Tibial nerve (tissue), 4 donors: ENCODE measurements around the gene INPP5A. TPM values are rescaled to one million over a fixed set of nuclear protein-coding genes. Genes with fewer than 3 reads are reported as not detected.

ENCODE experiments used
- DNase-seq, 2 donors: peaks; one replicate each; pipeline ENCODE4 v3.0.0-alpha.2; 2019; ENCODE audit warnings: low spot score in 2 of 2
- H3K27ac ChIP-seq, 4 donors: fragments of 200-600 bp; sonication (generic) in 3 of 4; one replicate each; pipeline ENCODE4 v1.5.1; 2017 to 2019; ENCODE audit warnings: mild to moderate bottlenecking in 1 of 4
- H3K27me3 ChIP-seq, 2 donors: fragments of 200-600 bp; sonication (generic) in 1 of 2; one replicate each; pipeline versions ENCODE4 v1.5.1 to v1.6.0; 2017 to 2019
- H3K36me3 ChIP-seq, 3 donors: fragments of 200-600 bp; sonication (generic); one replicate each; pipeline ENCODE4 v1.5.1; 2018 to 2019
- H3K4me1 ChIP-seq, 4 donors: fragments of 200-600 bp; sonication (generic) in 3 of 4; one replicate each; pipeline ENCODE4 v1.5.1; 2017 to 2019
- H3K4me3 ChIP-seq, 4 donors: fragments of 200-600 bp; sonication (generic) in 3 of 4; one replicate each; pipeline ENCODE4 v1.5.1; 2017 to 2019; ENCODE audit warnings: mild to moderate bottlenecking in 1 of 4, moderate library complexity in 1 of 4
- H3K9me3 ChIP-seq, 4 donors: fragments of 200-600 bp; sonication (generic) in 3 of 4; one replicate each; pipeline ENCODE4 v1.5.1; 2017 to 2019
- EP300 ChIP-seq, 2 donors: sonication (generic); formaldehyde crosslinking; IDR thresholded peaks; one replicate each; pipeline ENCODE4 v1.6.1; 2017; ENCODE audit warnings: antibody characterized with exemption in 2 of 2, mild to moderate bottlenecking in 1 of 2
- POLR2A ChIP-seq, 2 donors: fragments of 450-650 bp; IDR thresholded peaks; one replicate each; pipeline ENCODE4 v1.6.1; 2017; ENCODE audit warnings: antibody characterized with exemption in 2 of 2, mild to moderate bottlenecking in 2 of 2, moderate library complexity in 2 of 2
- WGBS, 2 donors: methylation state at CpG; one replicate each; pipeline ENCODE4 v1.1.5; 2018; 5-methylcytosine and 5-hydroxymethylcytosine counted together
- total RNA-seq, 4 donors: library from RNA; depleted of rRNA; stranded (reverse); fragments of >200 nt; gene quantifications; one replicate each; pipeline ENCODE4 v1.1.0, GENCODE V29; 2016
- TF ChIP-seq, protein P1 (sequence below), 5 experiments: fragments of 200-600 bp in 3 of 5; fragments of 450-650 bp in 2 of 5; sonication (generic) in 3 of 5; IDR thresholded peaks; one replicate each; pipeline ENCODE4 v1.5.1; 2016 to 2019; ENCODE audit warnings: antibody characterized with exemption in 5 of 5, mild to moderate bottlenecking in 3 of 5, moderate library complexity in 2 of 5

Gene INPP5A
- total RNA-seq, 4 donors from 2014 or later = 73.8 to 101 (median 86.2) TPM

DNA sequence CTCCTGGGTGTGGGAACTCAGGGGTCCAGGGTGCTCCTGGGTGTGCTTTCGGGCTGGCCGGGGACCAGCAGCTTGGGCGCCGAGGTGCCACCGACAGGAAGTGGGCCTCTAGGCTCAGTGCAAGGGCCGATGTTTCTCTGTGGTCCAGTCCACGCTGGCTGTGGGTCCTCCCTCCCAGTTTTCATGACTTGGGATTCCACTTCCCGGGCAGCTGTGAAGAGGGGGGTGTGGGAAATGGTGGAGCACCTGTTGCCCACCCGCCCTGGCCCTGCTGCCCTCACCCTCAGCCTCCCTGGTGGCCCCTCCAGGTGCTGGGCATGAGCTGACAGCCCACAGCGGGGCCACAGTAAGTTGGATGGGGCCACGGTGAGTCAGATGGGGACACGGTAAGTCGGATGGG lies 189.8 kb downstream of the INPP5A start:
- H3K36me3 ChIP-seq = peaks cover 0 to 80% (median 0%) of the 10 kb centered on the region in 3 donors
- H3K4me1 ChIP-seq = peaks cover 0 to 2% (median 0%) of the 10 kb centered on the region in 4 donors
- H3K27me3 ChIP-seq = no peaks in the 10 kb centered on the region
- H3K27ac ChIP-seq = no peak overlapping the region
- no peak overlapping the region for H3K4me3 ChIP-seq
- WGBS, 2 donors = 89 to 94% methylated on average over 12 to 13 of the region's 13 CpGs
- H3K9me3 ChIP-seq = no peaks in the 10 kb centered on the region
- TF ChIP-seq EP300 (IDR thresholded peaks at IDR 0.05) = no peak
- DNase-seq = no peak

DNA sequence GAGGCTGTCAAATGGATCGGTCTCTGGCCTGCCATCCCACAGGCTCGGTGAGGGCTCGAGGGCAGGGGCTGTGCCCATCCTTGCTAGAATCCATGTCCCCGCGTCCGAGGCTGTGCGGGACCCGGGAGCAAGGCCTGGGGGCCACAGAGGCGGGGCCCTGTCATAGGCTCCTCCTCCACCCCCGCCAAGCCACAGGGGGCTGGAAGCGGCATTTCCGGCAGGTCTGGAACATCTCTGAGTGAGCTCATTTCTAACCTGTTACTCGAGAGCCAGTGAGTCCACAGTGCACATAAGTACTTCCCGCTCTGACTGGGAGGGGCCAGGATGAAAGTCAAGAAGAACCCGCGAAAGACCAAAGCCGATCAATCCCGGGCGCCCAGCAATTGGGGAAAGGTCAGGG lies 190.7 kb downstream of the INPP5A start:
- Histone ChIP-seq H3K27me3 (no peaks in the 10 kb centered on the region), H3K36me3 (peaks cover 0 to 87% (median 0%) of the 10 kb centered on the region in 3 donors), H3K4me1 (no peaks in the 10 kb centered on the region), H3K4me3 (no peak overlapping the region), H3K9me3 (no peaks in the 10 kb centered on the region), H3K27ac (no peak overlapping the region)
- no peak for TF ChIP-seq EP300 (IDR thresholded peaks at IDR 0.05)
- TF ChIP-seq POLR2A (IDR thresholded peaks at IDR 0.05) = no peak
- TF ChIP-seq, protein P1, sequence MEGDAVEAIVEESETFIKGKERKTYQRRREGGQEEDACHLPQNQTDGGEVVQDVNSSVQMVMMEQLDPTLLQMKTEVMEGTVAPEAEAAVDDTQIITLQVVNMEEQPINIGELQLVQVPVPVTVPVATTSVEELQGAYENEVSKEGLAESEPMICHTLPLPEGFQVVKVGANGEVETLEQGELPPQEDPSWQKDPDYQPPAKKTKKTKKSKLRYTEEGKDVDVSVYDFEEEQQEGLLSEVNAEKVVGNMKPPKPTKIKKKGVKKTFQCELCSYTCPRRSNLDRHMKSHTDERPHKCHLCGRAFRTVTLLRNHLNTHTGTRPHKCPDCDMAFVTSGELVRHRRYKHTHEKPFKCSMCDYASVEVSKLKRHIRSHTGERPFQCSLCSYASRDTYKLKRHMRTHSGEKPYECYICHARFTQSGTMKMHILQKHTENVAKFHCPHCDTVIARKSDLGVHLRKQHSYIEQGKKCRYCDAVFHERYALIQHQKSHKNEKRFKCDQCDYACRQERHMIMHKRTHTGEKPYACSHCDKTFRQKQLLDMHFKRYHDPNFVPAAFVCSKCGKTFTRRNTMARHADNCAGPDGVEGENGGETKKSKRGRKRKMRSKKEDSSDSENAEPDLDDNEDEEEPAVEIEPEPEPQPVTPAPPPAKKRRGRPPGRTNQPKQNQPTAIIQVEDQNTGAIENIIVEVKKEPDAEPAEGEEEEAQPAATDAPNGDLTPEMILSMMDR (IDR thresholded peaks at IDR 0.05) = no peak
- WGBS, 2 donors = 90 to 94% methylated on average over 15 to 19 of the region's 19 CpGs
- no peak for DNase-seq

DNA sequence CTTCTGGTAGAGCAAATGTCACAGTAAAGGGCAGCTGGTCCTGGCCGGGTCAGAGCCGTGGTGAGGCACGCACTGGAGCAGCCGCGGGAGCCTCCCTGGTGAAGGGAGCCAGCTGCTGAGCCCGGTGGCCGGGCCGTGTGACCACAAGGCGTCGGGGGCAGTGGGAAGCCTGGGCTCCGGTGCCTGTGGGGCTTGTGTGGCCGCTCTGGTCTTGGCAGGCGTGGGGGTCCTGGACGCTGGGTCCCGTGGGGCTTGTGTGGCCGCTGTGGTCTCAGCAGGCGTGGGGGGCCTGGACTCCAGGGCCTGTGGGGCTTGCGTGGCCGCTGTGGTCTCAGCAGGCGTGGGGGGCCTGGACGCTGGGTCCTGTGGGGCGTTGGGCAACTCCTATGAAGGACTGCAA lies 191.2 kb downstream of the INPP5A start:
- Histone ChIP-seq H3K36me3 (peaks cover 0 to 88% (median 0%) of the 10 kb centered on the region in 3 donors), H3K9me3 (no peaks in the 10 kb centered on the region), H3K4me1 (no peaks in the 10 kb centered on the region), H3K27me3 (no peaks in the 10 kb centered on the region), H3K4me3 (no peak overlapping the region), H3K27ac (no peak overlapping the region)
- TF ChIP-seq, protein P1 (IDR thresholded peaks at IDR 0.05) = no peak
- TF ChIP-seq POLR2A (IDR thresholded peaks at IDR 0.05) (no peak), EP300 (IDR thresholded peaks at IDR 0.05) (no peak)
- 90 to 93% methylated on average over 21 to 22 of the region's 22 CpGs for WGBS, 2 donors
- no peak for DNase-seq

DNA sequence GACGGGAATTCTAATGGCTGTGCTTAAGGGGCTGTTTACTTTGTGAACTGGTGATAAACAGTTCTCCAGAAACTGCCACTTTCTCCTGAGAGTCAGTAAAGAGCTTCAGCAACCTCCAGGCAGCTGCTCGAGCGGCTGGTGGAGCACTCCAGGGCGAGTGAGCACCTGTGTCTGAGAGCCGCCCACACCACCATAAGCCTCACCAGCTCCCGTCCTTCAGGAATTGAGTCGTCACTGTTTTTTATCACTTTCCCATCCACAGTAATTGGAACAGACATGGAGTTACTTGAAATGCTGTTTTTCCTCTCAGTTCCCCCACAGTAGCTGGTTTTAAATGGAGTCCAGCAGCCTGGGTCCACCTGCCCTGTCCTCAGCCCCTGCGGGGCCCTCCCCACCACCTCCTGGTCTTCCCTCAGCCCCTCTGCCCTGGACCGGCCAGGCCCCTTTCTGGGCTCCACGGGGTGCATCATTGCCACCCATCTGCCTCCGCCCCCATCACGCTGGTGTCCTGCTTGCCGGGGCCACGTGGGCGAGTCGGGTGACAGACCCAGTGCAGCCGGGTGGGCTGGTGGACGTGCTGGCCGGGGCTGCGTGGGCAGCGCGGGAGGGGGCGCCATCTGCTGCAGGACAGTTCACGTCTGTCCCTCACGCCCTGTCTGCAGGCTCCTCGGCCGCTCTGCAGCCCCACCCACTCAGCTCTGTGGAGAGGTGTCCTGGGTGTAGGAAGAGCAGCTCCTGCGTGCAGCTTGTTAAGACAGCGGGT lies 192.4 kb downstream of the INPP5A start:
- peaks cover 0 to 8% (median 0%) of the 10 kb centered on the region in 4 donors for H3K4me1 ChIP-seq
- H3K9me3 ChIP-seq = no peaks in the 10 kb centered on the region
- H3K4me3 ChIP-seq = no peak overlapping the region
- no peaks in the 10 kb centered on the region for H3K27me3 ChIP-seq
- no peak overlapping the region for H3K27ac ChIP-seq
- 64 to 79% methylated on average over 28 to 29 of the region's 29 CpGs for WGBS, 2 donors
- no peak for TF ChIP-seq EP300 (IDR thresholded peaks at IDR 0.05)
- TF ChIP-seq, protein P1 (IDR thresholded peaks at IDR 0.05) = no peak
- DNase-seq = no peak
- H3K36me3 ChIP-seq = peaks cover 0 to 92% (median 0%) of the 10 kb centered on the region in 3 donors

DNA sequence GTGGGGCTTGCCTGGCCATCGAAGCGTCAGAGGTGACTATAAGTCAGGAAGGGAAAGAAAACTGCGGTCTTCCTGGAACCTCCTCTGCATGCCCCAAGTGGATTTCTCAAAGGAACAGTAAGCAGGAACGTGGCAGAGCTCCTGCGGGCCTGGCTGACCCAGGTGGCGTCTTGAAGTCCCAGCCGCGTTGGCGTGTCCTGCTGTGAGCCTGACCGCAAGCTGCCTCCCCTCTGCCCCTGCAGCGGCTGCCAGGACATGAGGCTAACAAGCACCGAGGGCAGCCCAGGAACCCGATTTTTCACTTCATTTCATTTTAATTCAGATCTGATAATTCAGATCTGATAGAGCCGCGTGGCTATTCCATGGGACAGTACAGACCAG lies 193.0 kb downstream of the INPP5A start:
- no peak for DNase-seq
- H3K9me3 ChIP-seq = no peaks in the 10 kb centered on the region
- no peaks in the 10 kb centered on the region for H3K27me3 ChIP-seq
- no peak overlapping the region for H3K4me3 ChIP-seq
- peaks cover 0 to 87% (median 0%) of the 10 kb centered on the region in 3 donors for H3K36me3 ChIP-seq
- H3K4me1 ChIP-seq = peaks cover 0 to 14% (median 0%) of the 10 kb centered on the region in 4 donors
- 86% methylated on average over 15 of the region's 15 CpGs for WGBS, 2 donors
- H3K27ac ChIP-seq = no peak overlapping the region
- TF ChIP-seq, protein P1 (IDR thresholded peaks at IDR 0.05) = no peak
- no peak for TF ChIP-seq EP300 (IDR thresholded peaks at IDR 0.05)
- TF ChIP-seq POLR2A (IDR thresholded peaks at IDR 0.05) = no peak
